Psoas muscle (tissue), 8 donors: Measurements from ENCODE around the gene LRRIQ1. TPM values are rescaled to one million over a fixed set of nuclear protein-coding genes. Genes with fewer than 3 reads are reported as not detected.
A peak's percentile ranks its signal among the peaks of the same experiment; 100 is the strongest.

Experiments used
- ATAC-seq, 4 donors: fragments of 200-7000 bp; cut with Tn5 transposase; one replicate each; pipeline ENCODE4 v1.9.1; 2020; ENCODE audit warnings: moderate library complexity in 3 of 4, mild to moderate bottlenecking in 2 of 4
- DNase-seq, 2 donors: peaks; one replicate each; pipeline ENCODE4 v3.0.0-alpha.2; 2020
- H3K27ac ChIP-seq: fragments of 200-600 bp; one replicate; pipeline ENCODE4 v1.8.0; 2022
- H3K27me3 ChIP-seq, 3 donors: fragments of 200-600 bp in 1 of 3; one replicate each; pipeline versions ENCODE4 v1.6.1 to v1.8.0; 2013 to 2022; ENCODE audit warnings: low read length in 2 of 3, mild to moderate bottlenecking in 2 of 3, moderate library complexity in 1 of 3; ENCODE audit not compliant: insufficient read depth in 3 of 3
- H3K36me3 ChIP-seq, 2 donors: fragments of 200-600 bp in 1 of 2; one replicate each; pipeline versions ENCODE4 v1.6.1 to v1.8.0; 2013 to 2022; ENCODE audit warnings: low read depth in 1 of 2, mild to moderate bottlenecking in 1 of 2, moderate library complexity in 1 of 2; ENCODE audit not compliant: insufficient read depth in 1 of 2
- H3K4me1 ChIP-seq: fragments of 200-600 bp; one replicate; pipeline ENCODE4 v1.8.0; 2022
- H3K4me3 ChIP-seq: fragments of 200-600 bp; one replicate; pipeline ENCODE4 v1.8.0; 2022; ENCODE audit warnings: mild to moderate bottlenecking
- H3K9me3 ChIP-seq: fragments of 200-600 bp; one replicate; pipeline ENCODE4 v1.8.0; 2022
- WGBS, 3 donors: extraction: QIAGEN DNeasy Blood & Tissue Kit; methylation state at CpG; one replicate each; pipeline versions ENCODE4 v1.1.6 to v1.1.7; 2013; 5-methylcytosine and 5-hydroxymethylcytosine counted together
- intact Hi-C, 2 donors: fragments of 100-400 bp; cut with DNase I; formaldehyde crosslinking; loops; one replicate each; pipeline versions ENCODE4 v1.11.0 to v1.14.2; 2022
- polyA plus RNA-seq, 3 donors: library from polyadenylated mRNA; stranded (reverse); fragments of 200-250 nt; gene quantifications; one replicate each; pipeline ENCODE4 v1.2.3, GENCODE V29; 2013
- total RNA-seq, 4 donors: library from RNA; stranded (reverse); fragmentation: NEBNext Ultra II Directional in 2 of 4; extraction: Animal tissue kit (Norgen Biotek cat#: 25700) in 2 of 4; gene quantifications; one replicate each; pipeline versions ENCODE4 v1.2.1 to v1.2.4, GENCODE V29; 2021 to 2023
- TF ChIP-seq, protein P1 (sequence below): fragments of 200-600 bp; IDR thresholded peaks from one replicate; pipeline ENCODE4 v1.8.0; 2022; ENCODE audit warnings: antibody characterized with exemption
- donor health status: healthy with polysubstance abuse.
- donor health status: DM: no; HTN: no; CAD: no; lungs with moderate emphysema.
- donor health status: Bipolar disorder and iron deficiency.
- donor health status: healthy.
- donor health status: DM: yes; HTN: yes; CAD: no.
- donor health status: DM: no; HTN: no; CAD: no.
- donor health status: DM: no; HTN: no; CAD: no.
- donor health status: DM: yes; HTN: yes; CAD: no.

The LRRIQ1 gene
- total and polyA plus RNA-seq, 7 donors = 0.08 to 0.31 TPM; not detected in 5

DNA sequence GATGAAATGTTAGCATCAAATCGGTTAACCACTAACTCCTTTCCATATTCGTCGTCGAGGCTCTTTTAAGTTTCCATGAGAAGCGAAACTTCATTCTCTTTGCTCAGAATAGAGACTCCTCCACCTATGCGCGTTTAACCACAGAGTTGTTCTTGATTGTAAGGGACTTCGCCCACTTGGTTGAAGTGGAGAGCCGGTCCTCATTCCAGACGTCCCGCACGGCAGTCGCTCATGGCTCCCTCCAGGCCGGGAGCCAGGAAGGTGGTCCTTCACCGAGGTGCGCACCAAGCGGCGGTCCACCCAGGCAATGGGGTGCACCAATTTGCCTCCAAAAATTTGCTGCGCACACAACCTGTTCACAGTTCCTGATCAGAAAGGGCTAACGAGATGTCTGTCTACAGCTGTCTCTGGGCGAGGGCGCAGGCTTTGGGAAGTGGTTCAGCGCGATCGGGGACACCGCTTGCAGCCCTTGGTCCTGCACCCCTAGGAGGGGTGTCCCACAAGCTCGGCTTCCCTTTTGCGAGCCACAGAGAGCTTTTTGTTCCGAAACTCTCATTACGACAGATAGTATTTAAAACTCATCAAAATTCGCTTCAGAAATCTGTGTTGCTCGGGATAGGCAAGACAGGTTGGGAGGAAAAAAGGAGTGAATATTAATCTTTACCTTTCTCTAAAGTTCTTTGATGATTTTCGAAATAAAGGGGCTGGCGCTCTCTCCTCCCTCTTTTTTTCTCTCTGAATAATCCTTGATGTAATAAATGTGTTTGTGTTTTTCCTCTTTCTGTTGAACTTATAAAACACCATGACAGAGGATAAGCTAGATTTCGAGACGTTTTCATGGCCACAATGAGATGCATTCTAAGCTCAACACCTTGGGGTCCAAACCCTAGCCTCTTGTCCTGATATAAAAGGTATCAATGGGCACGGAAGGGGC is 237.5 kb downstream of the LRRIQ1 start:
- peaks cover 3 to 54% (median 17%) of the 10 kb centered on the region in 3 donors for H3K27me3 ChIP-seq
- H3K36me3 ChIP-seq = no peaks in the 10 kb centered on the region
- no peaks in the 10 kb centered on the region for H3K4me1 ChIP-seq
- H3K9me3 ChIP-seq = no peaks in the 10 kb centered on the region
- intact Hi-C loops = no loop called here
- 8 to 19% (median 15%) methylated on average over 37 of the region's 37 CpGs for WGBS, 3 donors
- no peak overlapping the region for H3K4me3 ChIP-seq
- H3K27ac ChIP-seq = no peak overlapping the region
- ATAC-seq (no peak), DNase-seq (peak in 1 of 2 donors; percentile 27)
- TF ChIP-seq, protein P1, sequence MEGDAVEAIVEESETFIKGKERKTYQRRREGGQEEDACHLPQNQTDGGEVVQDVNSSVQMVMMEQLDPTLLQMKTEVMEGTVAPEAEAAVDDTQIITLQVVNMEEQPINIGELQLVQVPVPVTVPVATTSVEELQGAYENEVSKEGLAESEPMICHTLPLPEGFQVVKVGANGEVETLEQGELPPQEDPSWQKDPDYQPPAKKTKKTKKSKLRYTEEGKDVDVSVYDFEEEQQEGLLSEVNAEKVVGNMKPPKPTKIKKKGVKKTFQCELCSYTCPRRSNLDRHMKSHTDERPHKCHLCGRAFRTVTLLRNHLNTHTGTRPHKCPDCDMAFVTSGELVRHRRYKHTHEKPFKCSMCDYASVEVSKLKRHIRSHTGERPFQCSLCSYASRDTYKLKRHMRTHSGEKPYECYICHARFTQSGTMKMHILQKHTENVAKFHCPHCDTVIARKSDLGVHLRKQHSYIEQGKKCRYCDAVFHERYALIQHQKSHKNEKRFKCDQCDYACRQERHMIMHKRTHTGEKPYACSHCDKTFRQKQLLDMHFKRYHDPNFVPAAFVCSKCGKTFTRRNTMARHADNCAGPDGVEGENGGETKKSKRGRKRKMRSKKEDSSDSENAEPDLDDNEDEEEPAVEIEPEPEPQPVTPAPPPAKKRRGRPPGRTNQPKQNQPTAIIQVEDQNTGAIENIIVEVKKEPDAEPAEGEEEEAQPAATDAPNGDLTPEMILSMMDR = no peak

DNA sequence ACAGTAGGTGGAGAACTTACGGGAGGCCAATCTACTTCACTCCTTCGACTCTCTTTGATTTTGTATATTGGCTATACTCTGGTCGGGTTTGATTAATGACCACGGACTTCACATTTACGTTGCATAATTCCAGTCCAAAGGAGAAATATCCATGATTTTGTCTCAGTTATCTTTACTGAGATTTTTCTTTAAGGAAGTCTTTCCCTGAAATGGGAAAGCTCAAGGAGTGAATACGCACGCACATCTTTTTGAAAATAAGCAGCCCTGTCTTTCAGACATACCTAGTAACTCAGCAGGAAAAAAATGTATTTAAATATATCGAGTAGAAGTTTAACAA is 238.1 kb downstream of the LRRIQ1 start:
- WGBS, 3 donors = 28 to 41% (median 40%) methylated on average over 8 of the region's 8 CpGs
- Histone ChIP-seq H3K27ac (no peak overlapping the region), H3K27me3 (peaks cover 3 to 60% (median 21%) of the 10 kb centered on the region in 3 donors), H3K36me3 (no peaks in the 10 kb centered on the region), H3K9me3 (no peaks in the 10 kb centered on the region), H3K4me3 (no peak overlapping the region), H3K4me1 (no peaks in the 10 kb centered on the region)
- no peak for ATAC-seq
- TF ChIP-seq, protein P1 = no peak
- no peak for DNase-seq
- intact Hi-C loops = no loop called here

DNA sequence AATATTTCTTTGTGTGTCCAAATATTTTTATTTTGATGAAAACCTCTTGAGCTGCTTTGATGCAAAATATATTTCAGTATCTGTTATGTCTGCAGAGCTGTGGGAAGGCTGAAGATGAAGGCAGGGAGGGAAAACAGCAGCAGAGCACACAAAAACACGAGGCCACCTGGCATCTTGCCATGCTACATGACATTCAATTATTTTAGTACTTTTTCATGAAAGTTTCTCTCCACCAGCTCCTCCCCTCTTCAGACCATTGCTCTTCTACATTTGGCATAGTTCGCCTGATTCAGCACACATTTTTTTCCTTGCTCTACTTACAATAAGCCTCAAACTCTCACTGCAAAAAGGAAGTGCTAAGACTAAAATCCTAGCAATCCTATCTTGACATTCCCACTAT is 239.2 kb downstream of the LRRIQ1 start:
- no peak for ATAC-seq

DNA sequence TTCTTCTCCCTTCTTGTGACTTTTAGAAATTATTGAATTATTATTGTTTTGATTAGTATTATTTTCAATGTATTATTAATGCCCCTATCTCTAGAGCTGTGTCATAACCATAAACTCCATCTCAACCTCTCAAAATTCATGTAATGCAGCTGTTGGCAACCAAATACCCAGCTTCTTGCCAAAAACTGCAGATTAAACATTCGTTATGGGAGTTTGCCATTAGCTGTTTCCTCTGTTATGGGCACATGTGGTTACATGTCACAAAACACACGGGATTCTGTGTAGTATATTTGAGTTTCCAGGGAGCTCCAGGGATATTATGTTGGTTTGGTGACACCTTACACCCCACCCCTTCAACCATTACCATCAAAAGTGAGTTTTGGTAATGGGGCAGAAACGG is 241.0 kb downstream of the LRRIQ1 start:
- no peak overlapping the region for H3K27ac ChIP-seq
- H3K9me3 ChIP-seq = no peaks in the 10 kb centered on the region
- intact Hi-C loops = no loop called here
- H3K4me3 ChIP-seq = no peak overlapping the region
- DNase-seq (no peak), ATAC-seq (no peak)
- H3K4me1 ChIP-seq = no peaks in the 10 kb centered on the region
- 18 to 22% (median 19%) methylated on average over 3 of the region's 3 CpGs for WGBS, 3 donors
- TF ChIP-seq, protein P1 = no peak
- H3K36me3 ChIP-seq = no peaks in the 10 kb centered on the region
- H3K27me3 ChIP-seq = peaks cover 3 to 85% (median 27%) of the 10 kb centered on the region in 3 donors

More for the DNA sequence above, 239.2 kb downstream of the LRRIQ1 start:
- H3K27ac ChIP-seq = no peak overlapping the region
- TF ChIP-seq, protein P1 = no peak
- H3K4me3 ChIP-seq = no peak overlapping the region
- 19 to 33% (median 22%) methylated on average over 2 of the region's 2 CpGs for WGBS, 3 donors
- peaks cover 3 to 71% (median 26%) of the 10 kb centered on the region in 3 donors for H3K27me3 ChIP-seq
- intact Hi-C loops = no loop called here
- H3K9me3 ChIP-seq = no peaks in the 10 kb centered on the region
- H3K4me1 ChIP-seq = no peaks in the 10 kb centered on the region
- DNase-seq = no peak
- H3K36me3 ChIP-seq = no peaks in the 10 kb centered on the region
